ENCODE results near the gene ARMH4. TPM values are rescaled to one million over a fixed set of nuclear protein-coding genes. Genes with fewer than 3 reads are reported as not detected.

ARMH4 gene
- total RNA-seq, 1 donor from 2014 or later: not detected

DNA sequence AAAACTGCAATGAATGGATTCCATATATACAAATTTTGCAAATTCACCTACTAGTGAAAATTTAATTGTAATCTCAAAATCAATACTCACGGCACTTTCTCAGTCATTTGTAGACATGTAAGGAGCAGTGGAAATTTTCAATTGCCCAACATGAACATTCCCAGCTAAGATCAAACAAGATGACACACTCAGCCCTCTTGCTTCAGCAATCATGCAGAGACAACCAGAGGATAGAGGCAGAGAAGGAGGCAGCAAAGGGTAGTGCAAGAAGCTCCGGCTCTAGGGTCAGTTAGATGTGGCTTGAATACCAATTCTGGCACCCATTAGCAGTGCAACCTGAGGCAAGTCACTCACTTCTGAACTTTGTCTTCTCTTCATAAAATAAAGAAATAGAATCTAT lies 194.6 kb downstream of the ARMH4 start:
- intact Hi-C loops (cut with micrococcal nuclease): no loop called here
- H3K36me3 Mint-ChIP-seq (ENCODE audit: low read depth): no peaks in the 10 kb centered on the region
- DNase-seq (ENCODE audit: low spot score): no peak
- no peaks in the 10 kb centered on the region for H3K27me3 Mint-ChIP-seq (ENCODE audit: insufficient read depth)
- H3K4me3 Mint-ChIP-seq: no peak overlapping the region
- H3K9me3 Mint-ChIP-seq: peaks cover 3% of the 10 kb centered on the region
- H3K4me1 Mint-ChIP-seq (ENCODE audit: low read depth): no peaks in the 10 kb centered on the region
- H3K27ac Mint-ChIP-seq: no peak overlapping the region

Other genes with a start within 250 kb of the ARMH4 start
- 38.3 and 40.3 TPM in 2 replicates for gene ACTR10, start 47.9 kb upstream of the ARMH4 start, total RNA-seq
- 453 and 500 TPM in 2 replicates for gene PSMA3, start 92.6 kb upstream of the ARMH4 start, total RNA-seq
- gene ARID4A, start 146.3 kb upstream of the ARMH4 start, total RNA-seq: 21.4 and 26.3 TPM in 2 replicates
- gene TOMM20L, start 243.7 kb upstream of the ARMH4 start, total RNA-seq: not detected in 2 replicates

Data from activated T-helper 1 cell treated with anti-CD3 and anti-CD28 coated beads, Interleukin-12 subunit alpha, Interleukin-12 subunit beta, Interleukin-2, Interleukin-4 antibody, amounts not matched to agents 30 ng/mL and 10 ng/mL and 1 ng/mL, durations not matched to agents 14 hours and 24 hours and 36 hours (primary cell).